ES-I3 (cell line): ENCODE data around the gene CMIP.

Experiments used
- H3K36me3 ChIP-seq: 2 replicates; pipeline ENCODE4 v1.6.1; 2013; ENCODE audit warnings: mild to moderate bottlenecking, low read length, control low read depth, moderate library complexity; ENCODE audit not compliant: insufficient read depth
- H3K4me1 ChIP-seq: 2 replicates; pipeline ENCODE4 v1.6.1; 2013; ENCODE audit warnings: mild to moderate bottlenecking, control low read depth, low read length; ENCODE audit not compliant: insufficient read depth
- H3K9ac ChIP-seq: 2 replicates; pipeline ENCODE4 v1.6.1; 2013; ENCODE audit warnings: low read depth, mild to moderate bottlenecking, low read length, moderate library complexity
- H3K9me3 ChIP-seq: 2 replicates; pipeline ENCODE4 v1.6.1; 2013; ENCODE audit warnings: mild to moderate bottlenecking, low read length, moderate library complexity; ENCODE audit not compliant: control insufficient read depth, insufficient read depth

Gene CMIP

DNA sequence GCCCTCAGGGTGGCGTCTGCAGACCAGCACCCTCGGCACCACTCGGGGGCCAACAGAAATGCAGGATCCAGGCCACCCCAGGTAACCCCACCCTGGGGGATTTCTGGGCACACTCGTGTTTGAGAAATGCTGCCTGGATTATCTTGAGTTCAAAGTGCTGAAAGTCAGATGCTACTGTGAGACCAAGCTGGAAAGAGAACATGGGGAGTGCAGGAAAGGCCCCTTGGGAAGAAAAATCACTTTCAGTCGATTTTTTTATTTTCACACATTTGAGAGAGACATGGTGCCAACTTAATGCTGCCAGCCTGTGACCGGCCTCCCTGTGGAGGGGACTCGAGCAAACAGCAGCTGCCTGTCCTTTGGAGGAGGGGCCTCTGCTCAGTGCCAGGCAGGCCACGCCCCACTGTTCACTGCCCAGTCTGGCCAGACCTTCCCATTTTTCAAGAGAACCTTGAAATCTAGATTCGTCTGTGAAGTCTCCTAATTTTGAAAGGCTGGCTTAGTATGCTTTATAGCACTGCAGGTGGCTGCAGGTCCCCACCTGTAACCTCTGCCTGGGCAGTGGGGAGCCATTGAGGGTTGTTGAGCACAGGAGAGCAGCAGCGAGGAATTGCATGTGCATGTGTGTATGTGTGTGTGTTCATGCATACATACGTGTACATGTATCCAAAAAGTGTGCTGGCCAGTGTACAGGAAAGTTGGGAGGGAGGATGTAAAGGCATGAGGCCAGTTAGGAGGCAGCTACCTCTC, 263.8 kb downstream of the CMIP start:
- Histone ChIP-seq H3K9ac (no peak overlapping the region), H3K9me3 (no peaks in the 10 kb centered on the region), H3K36me3 (peaks cover 16% of the 10 kb centered on the region), H3K4me1 (peaks cover 18% of the 10 kb centered on the region)

DNA sequence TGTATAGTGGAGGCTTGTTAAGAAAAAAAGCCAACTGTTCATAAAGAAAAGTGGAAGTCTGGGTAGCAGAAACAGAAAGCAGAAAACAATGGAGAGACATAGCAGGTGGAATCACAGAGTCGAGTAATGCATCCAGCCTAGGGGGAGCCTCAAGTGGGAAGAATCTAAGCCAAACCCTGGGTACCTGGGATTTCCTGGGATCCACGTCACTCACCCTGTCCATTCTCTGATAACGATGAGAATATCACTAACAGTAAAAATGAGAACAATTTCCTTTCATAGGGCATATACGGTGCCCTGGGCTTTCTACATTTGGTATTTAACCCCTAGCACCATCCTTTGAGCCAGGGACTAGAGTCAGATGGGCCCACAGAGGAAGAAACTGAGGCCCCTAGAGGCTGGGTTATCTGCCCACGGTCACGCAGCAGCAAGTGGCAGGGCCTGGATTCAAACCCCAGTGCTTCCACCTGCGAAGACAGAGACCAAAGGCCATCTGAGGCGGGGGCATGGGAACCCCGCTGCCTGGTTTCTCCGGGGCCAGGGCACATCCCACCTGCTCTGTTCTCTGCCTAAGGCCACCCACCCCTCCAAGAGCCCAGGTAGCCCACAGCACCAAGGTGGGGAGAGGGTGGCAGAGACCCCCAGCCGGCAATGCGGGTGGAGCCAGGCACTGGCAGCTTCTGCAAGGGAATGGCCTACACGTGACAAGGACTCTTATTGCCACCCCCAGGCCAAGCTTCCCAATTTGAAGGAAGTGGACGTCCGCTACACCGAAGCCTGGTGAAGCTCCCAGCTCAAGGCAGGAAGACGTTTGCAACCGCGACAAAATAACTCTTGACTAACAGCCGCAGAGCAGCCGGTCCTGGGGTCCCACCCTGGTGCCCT, 264.6 kb downstream of the CMIP start:
- Histone ChIP-seq H3K9ac (no peak overlapping the region), H3K4me1 (peaks cover 25% of the 10 kb centered on the region), H3K36me3 (peaks cover 16% of the 10 kb centered on the region), H3K9me3 (no peaks in the 10 kb centered on the region)

DNA sequence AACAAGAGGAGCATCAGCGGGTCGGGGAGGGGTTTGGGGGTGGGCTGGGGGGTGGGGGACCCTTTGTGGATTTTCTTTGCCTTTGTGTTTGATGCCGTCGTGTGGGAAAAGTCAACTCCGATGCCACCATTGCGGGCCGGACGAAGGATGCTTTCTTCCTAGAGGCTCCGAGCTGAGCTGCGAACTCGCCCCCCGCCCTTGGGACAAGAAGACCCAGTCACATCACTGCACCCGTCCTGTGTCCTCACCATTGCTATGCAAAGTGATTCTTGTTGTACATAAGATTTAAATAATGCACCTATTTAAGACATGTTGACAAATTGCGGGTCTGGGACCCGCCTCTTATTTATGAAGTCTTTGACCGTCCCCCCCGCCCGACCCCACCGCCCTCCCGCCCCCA, 265.4 kb downstream of the CMIP start:
- Histone ChIP-seq H3K36me3 (peaks cover 11% of the 10 kb centered on the region), H3K9me3 (no peaks in the 10 kb centered on the region), H3K9ac (no peak overlapping the region), H3K4me1 (peaks cover 25% of the 10 kb centered on the region)

DNA sequence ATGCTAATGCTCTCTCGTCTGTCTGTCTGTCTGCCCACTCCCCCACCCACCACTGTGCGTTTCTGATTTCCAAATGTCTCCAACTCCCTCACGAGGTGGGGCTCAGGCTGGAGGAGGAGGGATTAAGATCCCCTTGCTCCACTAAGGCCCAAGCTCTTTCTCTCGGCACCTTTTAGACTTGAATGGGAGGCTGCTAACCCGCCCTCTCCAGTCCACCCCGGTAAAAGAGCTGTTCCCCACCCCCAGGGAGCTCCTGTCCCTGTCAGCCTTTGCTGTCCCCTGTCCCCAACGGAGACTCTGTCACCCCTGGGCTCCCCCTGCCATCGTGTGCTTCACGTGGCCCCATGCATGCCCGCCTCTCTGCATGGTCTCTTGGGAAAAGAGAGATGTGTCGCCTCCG, 266.0 kb downstream of the CMIP start:
- Histone ChIP-seq H3K36me3 (peaks cover 7% of the 10 kb centered on the region), H3K9ac (no peak overlapping the region), H3K9me3 (no peaks in the 10 kb centered on the region), H3K4me1 (peaks cover 27% of the 10 kb centered on the region)

DNA sequence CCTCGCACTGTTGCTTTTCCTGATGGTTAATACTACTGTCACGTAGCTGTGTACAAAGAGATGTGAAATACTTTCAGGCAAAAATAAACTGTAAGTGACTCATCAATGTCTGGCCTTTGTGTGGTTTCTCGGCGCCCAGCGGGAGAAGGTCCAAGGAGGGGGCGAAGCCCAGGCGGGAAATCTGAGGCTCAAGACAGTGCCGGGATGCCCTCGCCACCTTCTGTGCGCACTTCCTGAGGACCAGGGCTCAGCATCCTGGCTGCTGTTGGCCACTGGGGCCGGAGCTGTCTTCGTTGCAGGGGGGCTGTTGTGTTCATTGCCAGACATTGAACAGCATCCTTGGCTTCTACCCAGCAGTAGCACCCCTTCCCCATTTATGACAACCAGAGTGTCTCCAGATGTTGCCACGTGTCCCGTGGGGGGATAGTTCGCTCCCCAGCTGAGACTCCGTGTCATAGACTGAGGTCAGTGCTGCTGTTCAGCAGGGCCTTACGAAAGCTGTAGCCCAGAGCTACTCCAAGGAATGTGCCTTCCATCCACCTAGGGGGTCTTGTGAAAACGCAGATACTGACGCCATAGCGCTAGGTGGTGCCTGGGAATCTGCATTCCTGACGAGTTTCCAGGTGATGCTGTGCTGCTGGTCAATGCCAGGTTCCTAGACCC, 267.2 kb downstream of the CMIP start:
- no peaks in the 10 kb centered on the region for H3K9me3 ChIP-seq
- H3K9ac ChIP-seq: no peak overlapping the region
- H3K36me3 ChIP-seq: no peaks in the 10 kb centered on the region; the same call in 1 of the 2 replicates
- H3K4me1 ChIP-seq: peaks cover 32% of the 10 kb centered on the region

DNA sequence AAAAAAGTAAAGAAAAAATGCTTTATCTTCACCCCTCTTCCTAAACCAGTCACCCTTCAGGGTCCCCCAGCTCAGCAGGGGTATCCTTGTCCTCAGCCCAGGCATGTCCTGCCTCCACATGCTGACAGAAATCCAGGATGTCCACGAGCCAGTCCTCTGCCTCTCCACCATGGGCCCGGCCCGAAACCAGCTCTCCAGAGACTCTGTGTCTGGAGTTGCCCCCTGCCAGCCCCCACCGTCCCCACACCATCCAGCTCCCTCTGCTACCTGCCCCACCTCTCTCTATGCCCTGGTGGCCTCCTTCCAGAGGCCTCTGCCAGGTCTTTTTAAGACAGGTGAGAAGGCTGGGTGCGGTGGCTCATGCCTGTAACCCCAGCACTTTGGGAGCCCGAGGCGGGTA, 268.1 kb downstream of the CMIP start:
- no peak overlapping the region for H3K9ac ChIP-seq

DNA sequence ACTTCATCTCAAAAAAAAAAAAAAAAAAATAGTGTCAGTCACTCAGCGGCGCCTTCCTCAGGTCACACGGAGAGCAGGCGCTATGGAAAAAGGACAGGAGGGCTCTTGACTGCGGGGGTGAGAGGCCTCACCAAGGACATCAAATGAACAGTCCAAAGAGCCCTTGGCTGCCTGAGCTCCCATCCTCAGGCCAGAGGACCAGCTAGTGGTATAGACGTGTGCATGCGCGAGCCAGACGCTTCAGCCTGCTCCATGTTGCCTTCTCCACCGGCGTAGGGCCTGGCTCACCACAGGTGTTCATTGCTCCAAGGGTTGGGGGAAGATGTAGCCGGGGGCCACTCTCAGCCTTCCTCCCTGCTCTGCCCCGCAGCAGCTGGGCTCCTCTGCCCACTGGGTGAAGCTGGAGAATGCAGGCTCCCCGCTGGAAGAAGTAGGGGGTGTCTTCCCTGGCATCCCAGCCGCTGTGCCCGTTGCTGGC, 268.7 kb downstream of the CMIP start:
- H3K9me3 ChIP-seq: no peaks in the 10 kb centered on the region
- H3K36me3 ChIP-seq: no peaks in the 10 kb centered on the region; the same call in 1 of the 2 replicates
- H3K4me1 ChIP-seq: peaks cover 39% of the 10 kb centered on the region
- H3K9ac ChIP-seq: no peak overlapping the region

More for the DNA sequence above, 268.1 kb downstream of the CMIP start:
- H3K36me3 ChIP-seq: no peaks in the 10 kb centered on the region; the same call in 1 of the 2 replicates
- no peaks in the 10 kb centered on the region for H3K9me3 ChIP-seq
- H3K4me1 ChIP-seq: peaks cover 36% of the 10 kb centered on the region

DNA sequence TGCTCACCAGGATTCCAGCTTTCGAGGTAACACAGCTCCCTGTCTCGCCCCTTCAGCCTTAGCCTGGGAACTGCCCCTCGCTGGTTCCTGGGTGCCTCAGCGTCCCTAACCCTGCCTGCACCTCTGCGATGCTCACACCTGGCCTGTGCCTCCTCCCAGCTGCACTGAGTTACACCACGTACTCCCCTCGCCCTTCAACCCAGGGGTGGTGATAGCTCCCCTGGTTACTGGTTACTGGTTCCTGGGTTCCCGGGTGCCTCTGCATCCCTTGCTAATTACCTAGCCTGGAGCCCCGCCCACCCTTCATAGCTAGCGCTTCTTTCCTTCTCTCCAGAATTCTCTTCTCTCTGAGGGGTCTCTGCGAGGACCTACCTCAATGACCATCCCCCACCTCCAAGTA, 269.2 kb downstream of the CMIP start:
- Histone ChIP-seq H3K36me3 (no peaks in the 10 kb centered on the region), H3K4me1 (peaks cover 43% of the 10 kb centered on the region), H3K9me3 (no peaks in the 10 kb centered on the region), H3K9ac (no peak overlapping the region)

DNA sequence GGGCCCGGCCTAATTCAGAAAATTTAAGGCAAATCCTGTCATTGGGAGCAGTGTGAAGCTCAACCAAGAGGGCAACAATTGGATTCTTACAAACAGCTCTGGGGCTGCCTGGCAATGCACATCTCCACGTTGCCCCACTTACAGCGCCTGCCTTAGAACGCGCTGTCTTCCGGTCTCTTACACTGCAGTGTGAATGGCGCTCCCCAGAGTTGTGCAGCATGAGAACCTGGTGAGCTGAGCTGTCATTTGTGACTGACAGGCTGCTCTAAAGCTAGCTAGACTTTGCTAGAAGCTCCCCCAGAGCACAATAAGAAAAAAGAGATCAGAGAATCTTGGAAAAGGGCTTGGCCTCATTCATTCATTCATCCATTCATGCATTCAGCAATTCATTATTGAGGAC, 270.0 kb downstream of the CMIP start:
- Histone ChIP-seq H3K4me1 (peaks cover 41% of the 10 kb centered on the region), H3K36me3 (no peaks in the 10 kb centered on the region), H3K9ac (no peak overlapping the region), H3K9me3 (no peaks in the 10 kb centered on the region)

DNA sequence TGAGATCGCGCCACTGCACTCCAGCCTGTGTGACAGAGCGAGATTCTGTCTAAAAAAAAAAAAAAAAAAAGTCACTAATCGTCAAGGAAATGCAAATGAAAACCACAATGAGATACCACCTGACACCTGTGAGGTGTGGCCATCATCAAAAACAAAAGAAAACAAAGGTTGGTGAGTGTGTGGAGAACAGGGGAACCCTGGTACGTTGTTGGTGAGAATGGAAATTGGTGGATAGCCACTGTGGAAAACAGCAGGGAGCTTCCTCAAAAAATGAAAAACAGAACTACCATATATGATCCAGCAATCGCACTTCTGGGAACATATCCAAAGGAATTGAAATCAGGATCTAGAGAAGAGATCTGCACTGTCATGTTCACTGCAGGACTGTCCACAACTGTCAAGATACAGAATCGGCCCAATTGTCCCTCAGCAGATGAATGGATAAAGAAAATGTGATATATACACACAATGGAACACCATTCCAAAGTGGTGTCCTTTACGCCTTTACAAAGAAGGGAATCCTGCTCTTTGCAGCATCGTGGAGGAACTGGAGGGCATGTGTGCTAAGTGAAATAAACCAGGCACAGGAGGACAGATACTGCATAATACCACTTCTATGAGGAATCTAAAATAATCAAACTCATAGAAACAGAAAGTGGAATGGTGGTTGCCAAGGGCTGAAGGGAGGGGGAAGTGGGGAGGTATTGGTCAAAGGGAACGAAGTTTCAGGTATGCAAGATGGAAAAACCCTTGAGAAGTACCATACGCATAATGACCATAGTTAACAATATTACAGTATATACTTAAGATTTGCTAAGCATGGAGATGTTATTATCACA, 271.0 kb downstream of the CMIP start:
- Histone ChIP-seq H3K36me3 (no peaks in the 10 kb centered on the region), H3K9ac (no peak overlapping the region), H3K4me1 (peaks cover 39% of the 10 kb centered on the region), H3K9me3 (no peaks in the 10 kb centered on the region)

DNA sequence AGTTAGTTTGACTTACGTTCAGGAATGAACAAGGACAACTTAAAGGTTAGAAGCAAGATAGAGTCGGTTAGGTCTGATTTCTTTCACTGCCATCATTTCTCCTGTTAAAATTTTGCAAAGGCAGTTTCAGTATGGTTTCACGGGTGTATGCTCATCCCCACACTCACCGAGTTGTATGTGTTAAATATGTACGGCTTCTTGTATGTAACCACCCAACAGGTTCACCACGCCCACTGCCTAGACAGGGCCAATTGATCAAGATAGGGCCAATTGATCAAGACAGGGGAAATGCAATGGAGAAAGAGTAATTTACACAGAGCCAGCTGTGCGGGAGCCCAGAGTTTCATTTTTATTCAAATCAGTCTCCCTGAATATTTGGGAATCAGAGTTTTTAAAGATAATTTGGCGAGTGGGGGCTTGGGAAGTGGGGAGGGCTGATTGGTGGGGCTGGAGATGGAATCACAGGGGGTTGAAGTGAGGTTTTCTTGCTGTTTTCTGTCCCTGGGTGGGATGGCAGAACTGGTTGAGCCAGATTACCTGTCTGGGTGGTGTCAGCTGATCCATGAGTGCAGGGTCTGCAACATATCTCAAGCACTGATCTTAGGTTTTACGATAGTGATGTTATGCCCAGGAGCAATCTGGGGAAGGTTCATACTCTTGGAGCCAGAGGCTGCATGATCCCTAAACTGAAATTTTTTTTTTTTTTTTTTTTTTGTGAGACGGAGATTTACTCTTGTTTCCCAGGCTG, 272.0 kb downstream of the CMIP start:
- H3K9ac ChIP-seq: no peak overlapping the region
- no peaks in the 10 kb centered on the region for H3K36me3 ChIP-seq
- no peaks in the 10 kb centered on the region for H3K9me3 ChIP-seq
- H3K4me1 ChIP-seq: peaks cover 33% of the 10 kb centered on the region

DNA sequence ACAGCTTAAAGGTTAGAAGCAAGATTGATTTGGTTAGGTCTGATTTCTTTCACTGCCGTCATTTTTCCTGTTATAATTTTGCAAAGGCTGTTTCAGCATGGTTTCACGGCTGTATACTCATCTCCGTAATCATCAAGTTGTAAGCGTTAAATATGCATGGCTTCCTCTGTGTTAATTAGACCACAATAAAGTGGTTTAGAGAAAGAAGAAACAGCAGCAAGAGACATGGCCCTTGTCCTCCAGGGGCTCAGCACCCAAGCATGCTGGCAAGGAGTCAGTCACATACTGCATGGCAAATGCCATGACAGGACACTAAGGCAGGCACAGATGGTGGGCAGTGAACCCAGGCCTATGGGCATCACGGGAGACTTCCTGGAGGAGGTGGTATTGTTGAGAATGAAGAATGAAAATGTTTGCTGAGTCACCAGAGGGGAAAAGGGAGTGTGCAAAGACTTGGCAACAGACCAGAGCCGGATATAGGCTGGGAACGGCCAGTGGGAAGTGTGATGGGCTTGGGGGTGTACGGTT, 273.1 kb downstream of the CMIP start:
- Histone ChIP-seq H3K36me3 (no peaks in the 10 kb centered on the region), H3K9ac (no peak overlapping the region), H3K9me3 (no peaks in the 10 kb centered on the region), H3K4me1 (peaks cover 27% of the 10 kb centered on the region)

DNA sequence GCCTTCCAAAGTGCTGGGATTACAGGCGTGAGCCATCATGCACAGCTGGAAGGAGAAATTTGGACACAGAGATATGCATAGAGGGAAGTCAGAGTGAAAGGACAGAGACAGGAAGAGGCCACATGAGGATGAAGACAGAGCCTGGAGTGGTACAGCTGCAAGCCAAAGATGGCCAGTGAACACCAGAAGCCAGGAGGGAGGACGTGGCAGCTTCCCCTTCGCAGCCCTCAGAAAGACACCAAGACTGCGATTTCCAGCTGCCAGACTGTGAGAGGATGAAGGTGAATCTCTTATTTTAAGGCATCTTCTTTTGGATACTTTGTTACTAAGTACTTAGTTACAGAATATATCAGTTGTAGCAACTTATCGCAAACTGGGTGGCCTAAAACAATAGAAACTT, 274.0 kb downstream of the CMIP start:
- peaks cover 24% of the 10 kb centered on the region for H3K4me1 ChIP-seq
- H3K36me3 ChIP-seq: no peaks in the 10 kb centered on the region
- H3K9me3 ChIP-seq: no peaks in the 10 kb centered on the region
- H3K9ac ChIP-seq: no peak overlapping the region
